NCI-H524 treated with DMSO at 0.1 percent for 48 hours (cell line): ENCODE results near the gene CAPN12.

Source experiments
- DNase-seq: peaks from one replicate; lab custom pipeline; 2025; lab: John Stamatoyannopoulos, UW

The CAPN12 gene

GRCh38 chr19:38737281-38737865, 6.9 kb downstream of the CAPN12 start:
- DNase-seq, result no peak

GRCh38 chr19:38736413-38737280, 7.6 kb downstream of the CAPN12 start:
- no peak for DNase-seq

- no peak for DNase-seq
Observed at GRCh38 chr19:38736036-38736412, 8.2 kb downstream of the CAPN12 start.

- no peak for DNase-seq
Observed at GRCh38 chr19:38735257-38735686, 9.0 kb downstream of the CAPN12 start.

GRCh38 chr19:38734426-38735256, 9.6 kb downstream of the CAPN12 start:
- DNase-seq, result no peak

- DNase-seq, result no peak
Observed at GRCh38 chr19:38734176-38734425, 10.2 kb downstream of the CAPN12 start.

- DNase-seq, result no peak
Observed at GRCh38 chr19:38733493-38734175, 10.6 kb downstream of the CAPN12 start.

- no peak for DNase-seq
Observed at GRCh38 chr19:38733241-38733492, 11.1 kb downstream of the CAPN12 start.

- DNase-seq, result no peak
Observed at GRCh38 chr19:38731654-38732301, 12.5 kb downstream of the CAPN12 start.

- DNase-seq, result no peak
Observed at GRCh38 chr19:38730731-38731589, 13.3 kb downstream of the CAPN12 start.

- DNase-seq, result no peak
Observed at GRCh38 chr19:38730470-38730730, 13.9 kb downstream of the CAPN12 start.

- no peak for DNase-seq
Observed at GRCh38 chr19:38729653-38730469, 14.4 kb downstream of the CAPN12 start.

- no peak for DNase-seq
Observed at GRCh38 chr19:38728752-38729541, 15.3 kb downstream of the CAPN12 start.

- DNase-seq, result no peak
Observed at GRCh38 chr19:38727868-38728660, 16.2 kb downstream of the CAPN12 start.

- no peak for DNase-seq
Observed at GRCh38 chr19:38727306-38727867, 16.9 kb downstream of the CAPN12 start.

- DNase-seq, result no peak
Observed at GRCh38 chr19:38726761-38727301, 17.4 kb downstream of the CAPN12 start.

GRCh38 chr19:38726284-38726673, 18.0 kb downstream of the CAPN12 start:
- no peak for DNase-seq
